PFSK-1 (cell line): ENCODE data around the gene C17orf100.

Experiments
- FOXP2 ChIP-seq: optimal IDR thresholded peaks from 2 replicates; pipeline ENCODE3; 2011; ENCODE audit warnings: borderline replicate concordance, control low read depth, inconsistent platforms; ENCODE audit not compliant: insufficient read depth; ENCODE audit errors: extremely low read length, extremely low read depth
- POLR2AphosphoS5 ChIP-seq: IDR thresholded peaks from 2 replicates; pipeline ENCODE4 v1.6.1; 2012; ENCODE audit warnings: low read depth, mild to moderate bottlenecking, control low read depth, low read length, moderate library complexity
- SIN3A ChIP-seq: IDR thresholded peaks from 2 replicates; pipeline ENCODE4 v1.6.1; 2012; ENCODE audit warnings: mild to moderate bottlenecking, low read length, moderate library complexity, borderline replicate concordance; ENCODE audit not compliant: insufficient read depth
- TAF1 ChIP-seq: IDR thresholded peaks from 2 replicates; pipeline ENCODE4 v1.6.1; 2012; ENCODE audit warnings: low read length, control low read depth, borderline replicate concordance; ENCODE audit not compliant: insufficient read depth
- TF ChIP-seq, protein P1 (sequence below), 2 experiments: IDR thresholded peaks; 2 replicates each; pipeline versions ENCODE4 v1.6.1 to v1.8.0; 2011 to 2012; ENCODE audit warnings: low read depth in 2 of 2, low read length in 2 of 2, control low read depth in 1 of 2, inconsistent platforms in 1 of 2, mild to moderate bottlenecking in 1 of 2, moderate library complexity in 1 of 2; ENCODE audit not compliant: insufficient read depth in 1 of 2

The C17orf100 gene

DNA sequence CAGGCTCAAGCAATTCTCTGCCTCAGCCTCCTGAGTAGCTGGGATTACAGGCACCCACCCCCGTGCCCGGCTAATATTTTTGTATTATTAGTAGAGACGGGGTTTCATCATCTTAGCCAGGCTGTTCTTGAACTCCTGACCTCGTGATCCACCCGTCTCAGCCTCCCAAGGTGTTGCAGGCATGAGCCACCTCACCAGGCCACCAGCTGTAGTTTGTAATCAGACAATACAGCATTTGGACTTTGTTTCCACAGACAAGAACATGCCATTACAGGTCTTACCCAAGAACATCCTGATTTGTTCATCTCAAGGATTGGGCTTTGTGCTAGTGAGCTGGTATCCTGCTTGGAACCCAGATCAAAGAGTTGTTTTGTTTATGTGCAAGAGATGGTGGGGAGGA, 30.1 kb downstream of the C17orf100 start:
- no peak for TF ChIP-seq POLR2AphosphoS5
- TF ChIP-seq, protein P1, sequence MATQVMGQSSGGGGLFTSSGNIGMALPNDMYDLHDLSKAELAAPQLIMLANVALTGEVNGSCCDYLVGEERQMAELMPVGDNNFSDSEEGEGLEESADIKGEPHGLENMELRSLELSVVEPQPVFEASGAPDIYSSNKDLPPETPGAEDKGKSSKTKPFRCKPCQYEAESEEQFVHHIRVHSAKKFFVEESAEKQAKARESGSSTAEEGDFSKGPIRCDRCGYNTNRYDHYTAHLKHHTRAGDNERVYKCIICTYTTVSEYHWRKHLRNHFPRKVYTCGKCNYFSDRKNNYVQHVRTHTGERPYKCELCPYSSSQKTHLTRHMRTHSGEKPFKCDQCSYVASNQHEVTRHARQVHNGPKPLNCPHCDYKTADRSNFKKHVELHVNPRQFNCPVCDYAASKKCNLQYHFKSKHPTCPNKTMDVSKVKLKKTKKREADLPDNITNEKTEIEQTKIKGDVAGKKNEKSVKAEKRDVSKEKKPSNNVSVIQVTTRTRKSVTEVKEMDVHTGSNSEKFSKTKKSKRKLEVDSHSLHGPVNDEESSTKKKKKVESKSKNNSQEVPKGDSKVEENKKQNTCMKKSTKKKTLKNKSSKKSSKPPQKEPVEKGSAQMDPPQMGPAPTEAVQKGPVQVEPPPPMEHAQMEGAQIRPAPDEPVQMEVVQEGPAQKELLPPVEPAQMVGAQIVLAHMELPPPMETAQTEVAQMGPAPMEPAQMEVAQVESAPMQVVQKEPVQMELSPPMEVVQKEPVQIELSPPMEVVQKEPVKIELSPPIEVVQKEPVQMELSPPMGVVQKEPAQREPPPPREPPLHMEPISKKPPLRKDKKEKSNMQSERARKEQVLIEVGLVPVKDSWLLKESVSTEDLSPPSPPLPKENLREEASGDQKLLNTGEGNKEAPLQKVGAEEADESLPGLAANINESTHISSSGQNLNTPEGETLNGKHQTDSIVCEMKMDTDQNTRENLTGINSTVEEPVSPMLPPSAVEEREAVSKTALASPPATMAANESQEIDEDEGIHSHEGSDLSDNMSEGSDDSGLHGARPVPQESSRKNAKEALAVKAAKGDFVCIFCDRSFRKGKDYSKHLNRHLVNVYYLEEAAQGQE (IDR thresholded peaks at IDR 0.05; ENCODE audit: insufficient read depth in 1 of 2, low read depth in 2 of 2, low read length in 2 of 2) = no peak
- TF ChIP-seq SIN3A = no peak
- no peak for TF ChIP-seq TAF1
- TF ChIP-seq FOXP2 = no peak

DNA sequence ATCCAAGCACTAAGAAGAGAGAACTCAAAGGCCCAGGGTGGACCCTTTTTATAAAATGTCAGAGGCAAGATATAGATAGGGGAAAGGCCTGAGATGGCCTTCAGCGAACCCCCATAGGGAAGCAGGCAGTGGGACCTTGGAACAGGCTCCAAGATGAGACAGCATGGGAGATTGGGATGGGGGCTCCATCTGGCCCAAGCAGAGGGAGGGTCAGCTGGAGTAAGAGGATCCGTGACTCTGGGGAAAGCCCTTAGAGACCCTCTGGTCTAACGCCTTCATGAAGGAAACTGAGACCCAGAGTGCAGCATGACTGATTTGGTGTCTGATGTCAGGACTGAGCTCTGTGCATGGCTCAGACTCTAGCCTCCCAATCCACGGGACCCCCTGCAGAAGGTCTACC, 30.8 kb downstream of the C17orf100 start:
- TF ChIP-seq FOXP2 = no peak

DNA sequence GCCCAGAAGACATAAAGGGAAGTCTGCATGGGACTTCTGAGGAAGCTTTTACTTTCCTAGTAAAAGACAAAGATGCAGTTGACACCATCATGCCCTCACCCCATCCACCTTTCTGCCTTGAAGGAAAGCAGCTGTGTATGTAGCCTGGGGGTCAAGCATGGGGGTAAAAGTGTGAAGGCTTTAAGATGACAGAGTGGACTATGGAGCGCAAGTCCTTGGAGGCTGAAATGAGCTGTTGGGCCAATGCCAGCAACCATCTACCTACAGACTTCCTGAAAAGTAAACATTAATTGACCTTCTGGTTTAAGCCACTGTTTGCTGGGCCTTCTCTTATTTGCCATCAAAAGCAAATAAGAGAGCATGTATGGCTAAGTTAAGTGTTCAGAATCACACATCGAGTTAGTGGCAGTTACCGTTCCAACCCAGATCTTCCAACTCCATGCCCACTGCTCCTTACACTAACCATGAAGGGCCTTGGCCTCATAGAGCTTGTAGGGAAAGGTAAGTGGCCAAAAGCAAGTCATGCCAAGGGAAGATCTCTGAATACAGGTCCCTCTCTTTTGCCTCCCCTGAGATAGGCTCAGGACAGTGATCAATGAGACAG, 31.6 kb downstream of the C17orf100 start:
- TF ChIP-seq, protein P1 (IDR thresholded peaks at IDR 0.05; ENCODE audit: insufficient read depth in 1 of 2, low read depth in 2 of 2, low read length in 2 of 2) = no peak

DNA sequence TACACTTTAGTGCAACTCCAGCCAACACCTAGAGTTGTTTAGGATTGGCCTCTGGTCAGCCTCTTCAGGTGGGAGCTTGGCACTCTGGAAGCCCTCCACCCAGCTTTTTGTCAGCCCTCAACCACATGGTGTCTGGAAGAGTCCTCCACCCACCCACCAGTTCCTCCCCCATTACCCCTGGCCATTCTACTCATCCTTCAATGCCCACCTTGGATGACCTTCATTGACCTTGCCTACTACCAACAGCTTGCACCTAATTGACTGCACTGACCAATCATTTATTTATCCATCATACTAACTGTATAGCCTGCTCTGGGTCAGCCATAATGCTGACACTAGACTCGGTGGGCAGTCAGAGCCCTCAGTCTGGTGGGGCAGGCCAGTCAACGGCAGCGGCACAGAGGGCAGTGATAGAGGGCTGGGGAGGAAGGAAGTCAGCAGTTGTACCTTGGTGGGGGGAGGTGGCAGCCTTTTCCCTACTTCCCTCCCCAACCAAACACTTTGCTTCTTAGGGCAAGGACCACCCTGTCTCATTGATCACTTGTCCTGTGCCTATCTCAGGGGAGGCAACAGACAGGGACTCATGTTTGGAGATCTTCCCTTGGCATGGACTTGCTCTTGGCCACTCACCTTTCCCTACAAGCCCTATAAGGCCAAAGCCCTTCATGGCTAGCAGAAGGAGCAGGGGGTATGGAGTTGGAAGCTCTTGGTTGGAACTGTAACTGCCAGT, 32.3 kb downstream of the C17orf100 start:
- TF ChIP-seq FOXP2 (no peak), TAF1 (no peak), POLR2AphosphoS5 (no peak), SIN3A (no peak)
- TF ChIP-seq, protein P1 (IDR thresholded peaks at IDR 0.05; ENCODE audit: insufficient read depth in 1 of 2, low read depth in 2 of 2, low read length in 2 of 2) = no peak

DNA sequence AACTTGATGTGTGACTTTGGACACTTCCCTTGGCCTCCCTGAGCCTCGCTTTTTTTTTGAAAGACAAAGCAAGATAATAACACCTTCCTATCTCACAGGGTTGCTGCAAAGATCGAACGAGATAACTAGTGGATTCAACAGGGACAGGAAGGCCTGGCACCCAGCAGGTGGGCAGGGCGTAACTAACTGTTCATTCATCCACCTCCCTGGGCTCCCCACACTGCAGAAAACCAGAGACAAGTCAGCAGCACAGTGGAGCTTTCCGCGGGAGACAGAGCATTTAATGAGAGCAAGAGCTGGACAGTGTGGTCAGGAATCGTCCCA, 32.9 kb downstream of the C17orf100 start:
- TF ChIP-seq TAF1 = no peak
- no peak for TF ChIP-seq FOXP2
- no peak for TF ChIP-seq SIN3A
- TF ChIP-seq POLR2AphosphoS5 = no peak
- TF ChIP-seq, protein P1 (IDR thresholded peaks at IDR 0.05; ENCODE audit: insufficient read depth in 1 of 2, low read depth in 2 of 2, low read length in 2 of 2) = no peak
